Activated CD8-positive, alpha-beta memory T cell treated with anti-CD3 and anti-CD28 coated beads, Interleukin-2, amount 50 U/mL, for 48 hours (primary cell): ENCODE results near the gene SCG2.
"Not testable (repeated sequence)": the region's sequence is repeated elsewhere in the genome, so short reads cannot be mapped to it uniquely, and the experiment has no call there.

ENCODE experiments used
- DNase-seq: peaks from one replicate; pipeline ENCODE4 v3.0.0-alpha.2; 2020

SCG2 gene

GRCh38 chr2:223607476-223607875 lies 5.3 kb upstream of the SCG2 start:
- no peak for DNase-seq

DNA sequence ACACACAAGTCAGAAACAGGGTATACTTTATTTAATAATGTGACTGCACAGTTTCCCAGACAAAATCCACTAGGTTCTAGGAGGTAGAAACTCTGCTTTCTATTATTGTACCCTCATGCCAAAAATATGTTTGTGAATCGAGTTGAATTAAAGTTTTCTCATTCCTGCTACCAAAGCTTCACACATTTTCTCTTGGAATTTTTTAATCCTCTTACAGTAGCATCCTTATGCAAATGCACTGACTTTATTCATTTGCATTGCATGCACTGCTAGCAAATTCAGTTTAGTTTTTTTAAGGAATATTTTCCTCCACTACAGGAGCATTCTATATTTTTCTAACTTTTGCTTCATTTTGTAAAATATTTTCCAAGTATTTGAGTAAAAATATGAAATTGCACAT lies 4.8 kb upstream of the SCG2 start:
- no peak for DNase-seq

- no peak for DNase-seq
Observed at GRCh38 chr2:223604231-223604630, 2.1 kb upstream of the SCG2 start.

DNA sequence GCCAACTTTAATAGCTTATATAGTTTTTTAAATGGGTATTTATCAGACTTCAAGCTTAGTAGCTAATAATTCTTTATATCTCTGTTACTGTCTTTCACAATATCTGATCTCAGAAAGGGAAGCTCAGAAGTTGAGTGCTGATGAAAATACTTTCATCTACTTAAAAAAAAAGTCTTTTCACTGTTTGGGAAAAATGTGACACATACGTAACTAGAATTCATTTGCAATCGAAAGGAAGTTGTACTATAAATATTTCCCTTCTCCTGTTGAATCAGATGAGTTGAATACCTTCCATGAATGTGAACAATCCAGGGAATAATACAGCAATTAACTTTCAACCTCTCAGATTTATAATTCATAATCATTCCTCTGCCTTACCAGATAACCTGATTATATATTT lies 811 bp upstream of the SCG2 start:
- DNase-seq, result no peak

DNA sequence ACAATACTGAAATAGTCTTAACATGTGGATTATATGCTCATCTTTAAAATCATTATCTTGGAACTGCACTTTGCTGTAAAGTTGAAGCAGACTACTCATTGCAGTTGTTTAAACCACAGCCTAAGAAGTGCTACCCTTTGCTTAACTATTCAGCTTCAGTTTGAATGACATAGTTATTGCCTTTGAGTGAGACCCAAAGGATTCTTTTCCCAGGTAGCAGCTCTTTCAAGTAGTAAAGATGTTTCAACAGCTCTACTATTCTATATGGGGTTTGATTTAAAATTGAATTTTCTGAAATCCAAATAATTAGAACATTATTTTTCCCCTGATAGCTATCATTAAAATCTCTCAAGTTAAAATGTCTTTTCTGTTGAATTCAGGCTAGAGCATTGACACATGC lies 1.1 kb downstream of the SCG2 start:
- no peak for DNase-seq

DNA sequence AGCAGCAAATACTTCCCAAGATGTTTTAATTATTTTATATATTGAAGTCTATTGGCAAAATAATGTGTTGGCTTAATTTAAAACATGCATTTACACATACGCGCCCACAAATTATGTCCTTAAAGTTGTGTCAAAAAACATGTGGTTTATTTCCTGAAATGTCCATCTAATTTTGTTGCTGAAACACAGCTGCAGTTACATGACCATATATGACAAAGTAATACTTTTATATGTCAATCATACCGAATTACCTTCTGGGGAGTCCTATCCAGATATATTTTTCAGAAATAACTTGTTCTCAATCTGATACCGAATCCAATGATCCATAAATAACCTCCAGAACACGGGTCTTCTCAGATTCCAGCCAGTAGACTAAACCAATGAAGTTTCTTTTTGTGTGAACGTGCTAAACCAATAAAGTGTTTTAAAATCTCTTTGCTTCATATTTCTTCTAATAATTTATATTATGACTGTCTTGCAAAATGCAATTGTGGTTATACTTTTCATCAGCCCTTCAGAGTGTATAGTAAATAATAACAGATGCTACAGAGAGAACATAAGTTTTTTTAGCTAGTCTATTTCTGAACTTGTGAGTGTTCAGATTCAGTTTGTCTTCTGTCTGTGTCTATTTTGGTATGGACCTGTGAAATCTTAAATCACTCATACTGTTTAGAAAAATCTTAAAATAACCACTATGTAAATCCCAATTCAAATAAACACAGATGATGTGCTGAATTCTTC lies 2.4 kb downstream of the SCG2 start:
- DNase-seq, result no peak

DNA sequence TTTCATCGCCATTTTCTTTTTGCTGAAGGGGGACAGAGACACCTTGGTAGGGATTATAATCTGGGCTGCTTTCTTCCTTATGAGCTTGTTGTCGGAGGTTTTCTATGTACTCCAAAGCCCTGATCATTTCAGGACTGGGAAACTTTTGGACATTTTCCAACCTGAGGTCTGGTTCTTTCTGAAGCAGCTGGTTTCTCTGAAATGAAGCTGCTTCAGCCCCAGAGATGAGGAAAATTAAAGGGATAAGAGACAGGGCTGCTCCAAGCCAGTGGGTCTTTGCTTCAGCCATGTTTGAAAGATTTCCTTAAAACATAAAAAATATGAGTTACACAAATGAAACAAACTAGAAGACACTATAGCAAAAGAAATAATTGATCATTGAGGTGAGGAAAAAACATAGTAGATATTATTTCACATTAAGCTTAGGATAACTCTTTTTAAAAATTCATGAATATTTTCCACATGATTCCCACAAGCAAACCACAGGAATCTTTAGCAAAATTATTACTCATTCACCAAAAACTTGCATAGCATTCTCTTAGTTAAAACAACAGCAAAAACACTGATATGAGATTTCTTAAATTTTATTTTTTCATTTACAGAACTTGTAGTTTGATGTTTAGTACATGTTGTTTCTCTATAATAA lies 3.0 kb downstream of the SCG2 start:
- DNase-seq, result no peak

DNA sequence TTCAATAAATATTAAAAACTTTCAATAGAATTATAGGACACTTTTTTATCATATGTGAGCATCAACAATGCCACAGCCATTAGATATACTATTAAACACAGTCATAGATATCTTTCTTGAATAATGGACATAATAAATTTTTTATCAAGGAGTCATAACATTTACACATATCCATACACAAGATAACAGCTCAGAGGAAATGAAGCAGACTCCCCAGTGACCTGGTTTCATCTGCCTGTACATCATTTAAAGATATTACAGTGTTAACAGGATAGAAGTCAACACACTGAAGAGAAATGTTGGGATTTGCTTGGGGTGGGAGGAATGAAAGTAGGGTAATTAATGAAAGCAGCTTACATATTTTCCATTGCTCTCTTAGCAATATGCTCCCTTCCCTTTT lies 5.1 kb downstream of the SCG2 start:
- no peak for DNase-seq

GRCh38 chr2:223596208-223596607 lies 6.0 kb downstream of the SCG2 start:
- no peak for DNase-seq

DNA sequence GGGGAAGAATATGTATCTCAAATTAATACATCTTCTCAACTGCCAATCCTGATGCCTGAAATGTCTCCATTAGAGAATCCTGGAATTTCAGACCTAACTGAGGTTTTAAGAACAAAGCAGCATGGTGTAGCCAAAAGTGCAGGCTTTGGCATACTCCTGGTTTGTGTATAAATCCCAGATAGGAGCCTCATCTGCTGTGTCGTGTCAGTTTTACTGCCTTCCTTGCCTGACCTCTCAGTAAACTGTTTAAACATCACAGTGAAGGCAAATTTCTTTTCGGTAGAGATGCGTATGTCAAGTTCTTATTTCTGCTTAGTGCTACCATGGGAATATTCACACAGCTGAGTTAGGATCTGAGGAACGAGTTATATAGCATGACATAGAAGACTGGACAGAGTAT lies 7.3 kb downstream of the SCG2 start:
- DNase-seq, result no peak

- DNase-seq, result no peak
Observed at GRCh38 chr2:223594259-223594658, 7.9 kb downstream of the SCG2 start.

DNA sequence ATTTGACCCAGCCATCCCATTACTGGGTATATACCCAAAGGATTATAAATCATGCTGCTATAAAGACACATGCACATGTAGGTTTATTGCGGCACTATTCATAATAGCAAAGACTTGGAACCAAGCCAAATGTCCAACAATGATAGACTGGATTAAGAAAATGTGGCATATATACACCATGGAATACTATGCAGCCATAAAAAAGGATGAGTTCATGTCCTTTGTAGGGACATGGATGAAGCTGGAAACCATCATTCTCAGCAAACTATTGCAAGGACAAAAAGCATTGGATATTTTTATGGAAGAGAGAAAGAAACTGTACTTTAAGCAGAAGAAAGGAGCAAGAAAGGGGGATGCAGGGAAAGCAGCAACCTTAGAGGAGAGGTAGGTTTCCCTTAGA lies 9.5 kb downstream of the SCG2 start:
- DNase-seq, result not testable (repeated sequence)

DNA sequence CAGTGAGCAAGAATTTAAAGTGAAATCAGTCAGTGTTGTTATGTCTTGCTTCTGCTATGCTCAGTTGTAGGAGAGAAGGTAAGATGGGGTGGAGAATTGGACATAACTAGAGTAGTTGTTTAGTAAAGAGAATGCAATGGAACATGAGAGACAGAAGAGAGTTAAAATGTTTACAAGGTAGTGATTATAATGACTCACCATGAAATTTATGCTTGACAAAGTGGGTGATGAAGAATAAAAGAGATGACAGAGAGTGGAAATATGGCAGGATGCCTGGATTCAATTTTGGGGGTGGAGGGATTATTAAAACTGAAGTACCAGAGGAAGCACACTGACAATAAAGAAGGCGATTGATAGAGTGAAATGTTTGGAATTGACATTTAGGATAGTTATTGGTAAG lies 10.6 kb downstream of the SCG2 start:
- no peak for DNase-seq

DNA sequence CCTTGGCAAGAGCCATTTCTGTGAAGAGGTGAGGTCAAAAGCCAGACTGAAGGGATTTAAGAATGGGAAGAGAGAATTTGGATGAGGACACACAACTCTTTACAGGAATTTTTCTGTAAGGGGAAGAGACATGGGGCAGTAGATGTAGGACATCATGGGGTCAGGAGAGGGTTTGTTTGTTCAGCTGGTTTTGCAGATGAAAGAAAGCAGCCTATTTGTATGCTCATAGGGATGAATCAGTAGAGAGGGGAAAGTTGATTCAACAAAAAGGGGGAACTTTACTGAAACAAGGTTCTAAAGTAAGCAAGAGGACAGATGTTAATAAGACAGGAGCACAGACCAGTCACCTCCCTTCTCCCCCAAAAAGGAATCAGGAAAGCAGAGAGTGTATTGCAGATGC lies 11.2 kb downstream of the SCG2 start:
- no peak for DNase-seq

DNA sequence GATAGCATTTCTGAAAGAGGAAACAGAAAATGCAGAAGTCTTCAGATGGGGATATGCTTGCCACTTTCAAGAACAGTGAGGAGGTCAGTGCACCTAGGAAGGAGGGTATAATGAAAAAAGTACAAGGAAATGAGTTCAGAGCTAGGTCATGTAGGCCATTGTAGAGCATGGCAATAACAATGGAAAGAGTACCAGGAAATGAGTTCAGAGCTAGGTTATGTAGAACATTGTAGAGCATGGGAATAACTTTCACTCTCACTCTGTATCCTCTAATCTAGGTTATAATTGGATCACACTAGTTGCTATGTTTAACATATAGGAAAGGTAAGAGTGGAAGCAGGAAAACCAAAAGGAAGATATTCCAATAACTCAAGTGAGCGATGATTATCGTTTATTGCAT lies 12.3 kb downstream of the SCG2 start:
- no peak for DNase-seq

DNA sequence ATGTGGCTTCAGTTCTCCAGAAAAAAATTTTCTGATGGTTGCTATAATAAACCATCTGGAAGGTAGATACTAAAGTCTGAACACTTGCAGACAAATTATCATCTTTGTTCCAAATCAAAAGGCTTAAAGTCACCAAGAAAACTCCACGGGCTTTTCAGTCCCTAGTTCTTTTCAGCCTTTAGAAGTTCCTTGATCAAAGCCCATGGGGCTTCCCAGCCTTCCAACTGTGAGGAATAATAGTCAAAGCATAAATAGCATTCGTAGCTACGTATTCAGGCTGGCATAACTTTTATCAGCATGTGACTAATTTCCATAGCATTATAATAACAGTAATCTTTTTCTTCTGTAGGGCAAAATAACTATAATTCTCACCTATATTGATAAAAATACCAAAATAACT lies 13.9 kb downstream of the SCG2 start:
- DNase-seq, result no peak

- DNase-seq, result no peak
Observed at GRCh38 chr2:223587301-223587700, 14.9 kb downstream of the SCG2 start.

DNA sequence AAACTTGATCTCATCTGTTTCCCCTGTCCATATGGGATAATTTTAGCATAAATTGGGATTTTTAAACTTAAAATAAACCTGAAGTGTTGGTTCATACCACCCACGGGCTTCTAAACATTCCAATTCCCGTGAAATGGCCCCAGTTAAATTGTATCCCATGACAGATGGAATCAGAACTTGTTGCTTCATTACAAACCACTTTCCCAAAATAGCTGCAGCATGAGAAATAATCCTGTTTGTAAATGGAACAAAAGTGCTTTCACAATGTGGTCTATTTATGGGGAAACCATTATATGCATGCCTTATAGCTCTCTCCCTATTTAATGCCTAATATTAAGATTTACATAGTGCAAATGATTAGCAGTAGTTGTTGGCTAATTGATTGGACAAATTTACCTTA lies 15.9 kb downstream of the SCG2 start:
- no peak for DNase-seq

DNA sequence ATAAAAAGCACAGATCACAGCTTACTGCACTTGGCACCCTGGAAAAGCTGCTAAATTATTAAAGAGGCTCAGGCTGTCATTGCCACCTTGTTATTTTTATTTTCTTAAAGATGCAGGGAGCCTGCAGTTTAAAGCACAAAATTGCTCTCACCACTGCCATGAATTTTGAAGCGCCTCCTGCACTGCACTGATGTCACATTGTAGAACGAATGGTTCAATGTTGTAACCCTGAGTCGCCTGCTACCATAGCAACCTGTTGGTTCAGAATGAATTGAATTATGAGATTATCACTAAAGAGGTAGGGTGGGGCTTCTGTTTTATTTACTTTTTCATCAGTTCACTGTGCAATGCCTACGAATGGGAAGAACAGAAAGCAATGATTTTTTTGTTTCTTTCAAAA lies 16.5 kb downstream of the SCG2 start:
- DNase-seq, result no peak

DNA sequence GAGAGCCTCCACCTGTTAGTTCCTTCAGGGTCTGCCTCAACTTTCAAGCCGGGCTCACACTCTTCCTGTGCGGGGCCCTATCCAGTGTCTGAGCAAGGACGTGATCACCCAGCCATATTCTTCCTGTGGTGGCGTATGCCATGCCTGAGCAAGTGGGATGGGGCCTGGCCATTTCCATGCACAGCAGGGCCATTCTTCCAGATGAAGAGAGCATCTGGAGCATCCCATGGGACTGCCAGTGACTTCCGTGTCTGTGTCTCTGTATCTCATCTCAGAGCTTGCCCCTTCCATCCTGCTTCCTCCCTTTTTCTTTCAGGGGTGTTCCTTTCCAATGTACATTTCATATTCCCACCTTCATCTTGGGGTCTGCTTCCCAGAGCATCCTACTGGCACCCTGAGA lies 20.2 kb downstream of the SCG2 start:
- DNase-seq, result no peak

DNA sequence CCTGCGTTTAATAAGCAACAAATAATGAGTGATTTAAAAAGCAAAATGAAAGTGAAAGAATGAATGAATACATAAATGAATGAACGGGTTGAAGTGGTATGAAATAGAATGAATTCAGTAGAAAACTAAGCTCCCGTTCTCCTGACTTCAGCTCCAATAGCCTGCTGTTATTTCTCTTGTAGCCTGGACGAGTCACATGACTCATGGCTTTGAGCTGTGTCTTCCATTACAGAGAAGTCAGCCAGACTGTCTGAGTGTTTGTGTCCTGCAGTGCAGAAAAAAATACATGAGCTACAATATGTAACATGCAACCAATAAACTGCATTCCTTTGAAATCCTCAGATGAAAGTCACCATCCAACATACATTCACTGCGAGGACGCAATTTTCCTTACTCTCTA lies 21.2 kb downstream of the SCG2 start:
- DNase-seq, result no peak

GRCh38 chr2:223578846-223579245 lies 23.3 kb downstream of the SCG2 start:
- no peak for DNase-seq

DNA sequence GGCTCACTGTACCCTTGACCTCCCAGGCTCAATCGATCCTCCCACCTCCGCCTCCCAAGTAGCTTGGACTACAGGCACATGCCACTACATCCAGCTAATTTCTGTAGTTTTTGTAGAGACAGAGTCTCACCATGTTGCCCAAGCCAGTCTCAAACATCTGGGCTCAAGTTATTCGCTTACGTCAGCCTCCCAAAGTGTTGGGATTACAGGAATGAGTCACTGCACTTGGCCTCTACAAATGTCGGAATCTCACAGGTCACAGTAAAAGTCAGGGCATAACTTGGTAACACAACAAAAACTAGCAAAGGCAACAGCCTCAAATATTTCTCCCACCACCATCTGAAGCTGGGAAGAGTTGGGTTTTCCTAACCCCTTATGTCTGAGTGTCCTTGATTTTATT lies 25.3 kb downstream of the SCG2 start:
- DNase-seq, result no peak

DNA sequence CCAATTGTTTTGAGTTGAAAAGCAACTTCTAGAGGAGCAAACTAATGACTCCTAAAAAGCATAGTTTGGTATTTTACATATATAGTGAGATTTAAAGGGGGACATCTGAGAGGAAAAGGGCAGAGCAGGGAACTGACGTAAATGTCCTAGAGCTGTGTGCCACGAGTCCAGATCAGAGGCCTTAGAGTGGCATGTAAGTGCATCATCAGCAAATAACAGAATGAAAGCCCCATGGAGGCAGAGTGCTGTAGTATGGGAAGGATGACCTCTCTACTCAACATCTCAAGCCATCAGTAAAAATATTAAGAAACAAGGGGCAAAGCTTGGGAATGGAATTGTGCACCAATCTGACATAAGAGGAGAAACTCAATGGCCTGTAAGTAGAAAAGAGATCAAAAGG lies 31.4 kb downstream of the SCG2 start:
- no peak for DNase-seq

DNA sequence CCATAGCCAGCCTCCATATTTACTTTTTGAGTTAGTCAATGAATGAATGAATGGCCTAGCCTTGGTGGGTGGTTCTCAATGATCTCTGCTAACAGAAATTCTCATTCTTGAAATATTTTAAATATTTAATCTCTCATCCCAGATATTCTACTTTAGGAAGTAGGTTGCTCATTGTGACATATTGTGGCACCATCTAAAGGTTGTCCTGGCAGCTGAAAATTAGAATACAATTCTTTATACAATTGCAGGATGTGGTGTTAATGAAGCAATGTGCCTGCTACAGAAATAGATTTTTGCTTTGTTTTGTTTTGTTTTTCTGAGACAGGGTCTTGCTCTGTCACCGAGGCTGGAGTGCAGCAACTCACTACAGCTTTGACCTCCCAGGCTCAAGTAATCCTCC lies 35.8 kb downstream of the SCG2 start:
- no peak for DNase-seq
